GM12865 (cell line): ENCODE results near the gene DMRT1.

ENCODE experiments used
- DNase-seq: peaks from one replicate; pipeline ENCODE4 v3.0.0; 2010; ENCODE audit warnings: low read depth
- H3K4me3 ChIP-seq: 2 replicates; pipeline ENCODE4 v1.5.1; 2011; ENCODE audit warnings: mild to moderate bottlenecking, low read depth, low read length, control low read depth
- TF ChIP-seq, protein P1 (sequence below): IDR thresholded peaks from 2 replicates; pipeline ENCODE4 v1.5.1; 2011; ENCODE audit warnings: low read length, control low read depth, low read depth, inconsistent platforms; ENCODE audit not compliant: insufficient read depth; ENCODE audit errors: missing control alignments

The DMRT1 gene

DNA sequence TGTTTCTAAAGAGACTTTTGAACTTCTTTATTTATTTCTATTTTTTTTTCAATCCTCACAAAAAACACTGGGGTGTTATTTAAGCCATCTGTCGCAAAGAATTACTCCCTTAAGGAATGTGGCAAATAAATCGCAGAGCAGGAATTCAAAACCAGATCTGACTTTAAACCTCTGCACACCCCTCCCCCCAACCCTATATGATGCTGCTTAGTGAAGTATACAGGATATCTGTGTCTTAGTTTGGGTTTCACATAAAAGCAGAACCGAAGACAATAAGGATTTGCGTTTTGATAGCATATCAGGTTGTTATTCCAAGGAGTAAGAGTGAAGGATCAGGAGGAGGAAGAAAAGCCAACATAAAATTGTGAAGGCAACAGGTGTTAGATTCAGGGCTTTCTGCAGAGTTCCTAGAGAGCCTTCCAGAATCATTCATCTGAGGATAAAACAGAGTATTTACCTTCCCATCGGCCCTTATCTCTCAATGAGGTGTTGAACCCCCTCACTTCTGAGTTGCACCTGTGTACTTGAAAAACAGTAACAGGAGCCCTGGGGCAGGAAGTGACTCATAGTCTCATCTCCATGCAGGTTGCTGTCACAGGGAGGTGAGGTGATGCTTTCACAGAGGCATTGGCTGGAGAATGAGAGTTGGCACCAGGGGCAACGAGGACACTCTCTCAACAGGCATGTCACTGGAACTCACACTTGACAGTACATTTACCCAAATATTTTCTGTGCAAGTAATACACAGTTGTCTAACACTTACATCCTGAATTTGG lies 101.5 kb downstream of the DMRT1 start:
- no peak overlapping the region for H3K4me3 ChIP-seq
- TF ChIP-seq, protein P1, sequence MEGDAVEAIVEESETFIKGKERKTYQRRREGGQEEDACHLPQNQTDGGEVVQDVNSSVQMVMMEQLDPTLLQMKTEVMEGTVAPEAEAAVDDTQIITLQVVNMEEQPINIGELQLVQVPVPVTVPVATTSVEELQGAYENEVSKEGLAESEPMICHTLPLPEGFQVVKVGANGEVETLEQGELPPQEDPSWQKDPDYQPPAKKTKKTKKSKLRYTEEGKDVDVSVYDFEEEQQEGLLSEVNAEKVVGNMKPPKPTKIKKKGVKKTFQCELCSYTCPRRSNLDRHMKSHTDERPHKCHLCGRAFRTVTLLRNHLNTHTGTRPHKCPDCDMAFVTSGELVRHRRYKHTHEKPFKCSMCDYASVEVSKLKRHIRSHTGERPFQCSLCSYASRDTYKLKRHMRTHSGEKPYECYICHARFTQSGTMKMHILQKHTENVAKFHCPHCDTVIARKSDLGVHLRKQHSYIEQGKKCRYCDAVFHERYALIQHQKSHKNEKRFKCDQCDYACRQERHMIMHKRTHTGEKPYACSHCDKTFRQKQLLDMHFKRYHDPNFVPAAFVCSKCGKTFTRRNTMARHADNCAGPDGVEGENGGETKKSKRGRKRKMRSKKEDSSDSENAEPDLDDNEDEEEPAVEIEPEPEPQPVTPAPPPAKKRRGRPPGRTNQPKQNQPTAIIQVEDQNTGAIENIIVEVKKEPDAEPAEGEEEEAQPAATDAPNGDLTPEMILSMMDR, result no peak
- DNase-seq, result peak; percentile 38

DNA sequence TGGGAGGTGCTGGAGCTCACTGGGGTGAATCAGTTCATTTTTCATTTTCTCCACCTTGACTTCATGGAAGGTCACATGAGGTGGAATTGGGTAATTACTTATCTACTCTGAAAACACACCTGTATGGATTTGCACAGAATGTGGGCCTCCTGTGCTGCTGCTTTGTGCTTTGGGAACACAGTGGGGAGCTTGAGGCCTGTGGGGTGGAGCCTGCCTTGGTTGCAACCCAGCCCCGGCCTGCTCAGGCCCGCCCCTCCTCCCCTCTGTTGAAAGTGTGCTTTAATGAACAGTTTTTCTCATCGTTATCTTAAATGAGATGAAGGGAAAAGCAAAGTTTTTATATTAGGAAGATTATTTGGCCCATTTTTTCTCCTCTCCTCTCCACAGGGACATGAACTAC lies 106.5 kb downstream of the DMRT1 start:
- H3K4me3 ChIP-seq, result no peak overlapping the region
- no peak for DNase-seq
- TF ChIP-seq, protein P1, result no peak

DNA sequence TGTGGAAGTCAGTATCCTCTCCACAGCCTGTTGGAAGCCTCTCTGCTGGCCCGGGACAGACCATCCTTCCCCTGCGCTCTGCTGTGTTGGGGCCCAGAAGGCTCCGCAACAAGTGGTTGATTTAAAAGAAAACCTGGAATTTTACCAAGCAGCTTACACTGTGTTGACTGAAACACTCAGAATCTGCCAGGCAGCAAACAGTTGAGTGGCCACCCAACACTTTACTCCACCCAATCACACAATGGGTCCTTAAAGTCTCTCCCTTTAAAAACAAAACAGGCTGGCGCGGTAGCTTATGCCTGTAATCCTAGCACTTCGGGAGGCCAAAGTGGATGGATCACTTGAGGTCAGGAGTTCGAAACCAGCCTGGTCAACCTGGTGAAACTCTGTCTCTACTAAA lies 107.0 kb downstream of the DMRT1 start:
- DNase-seq, result no peak
- no peak overlapping the region for H3K4me3 ChIP-seq
- TF ChIP-seq, protein P1, result no peak

DNA sequence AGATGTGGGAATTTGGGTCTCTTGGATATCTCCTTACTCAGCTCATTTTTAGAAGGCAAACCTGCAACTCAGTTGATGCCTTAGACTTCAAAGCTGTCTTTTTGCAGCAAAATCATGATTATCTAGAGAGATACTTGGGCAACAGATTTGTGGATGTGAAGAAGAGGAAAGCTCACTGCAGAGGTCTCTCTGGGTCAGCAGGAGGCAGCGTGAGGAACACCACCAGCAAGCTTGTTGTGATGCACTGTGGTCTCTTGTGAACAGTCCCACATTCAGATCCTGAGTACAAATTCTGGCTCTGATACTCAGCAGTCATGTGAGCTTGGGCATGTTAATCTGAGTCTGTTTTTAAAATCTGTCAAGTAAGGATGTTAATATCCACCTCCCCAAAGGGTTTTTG lies 108.6 kb downstream of the DMRT1 start:
- H3K4me3 ChIP-seq, result no peak overlapping the region
- no peak for DNase-seq
- TF ChIP-seq, protein P1, result no peak

DNA sequence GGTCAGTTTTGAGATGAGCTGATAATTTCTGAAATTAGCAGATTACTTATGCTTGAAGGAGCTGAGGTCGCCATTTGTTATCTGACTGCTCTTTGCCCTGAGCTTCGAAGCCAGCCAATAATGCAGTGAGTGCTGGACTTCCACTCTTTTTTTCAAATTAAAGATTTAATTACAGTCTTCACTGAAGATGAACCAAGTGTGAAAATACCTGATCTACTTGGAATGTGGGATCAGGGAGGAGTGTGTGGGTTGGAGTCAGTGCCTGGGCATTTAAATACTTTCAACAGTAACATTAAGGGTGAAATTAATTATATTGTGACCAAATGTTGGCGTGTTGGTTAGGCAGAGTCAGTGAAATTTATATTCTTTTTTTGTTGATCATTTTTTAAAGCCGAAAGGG lies 111.0 kb downstream of the DMRT1 start:
- H3K4me3 ChIP-seq, result no peak overlapping the region
- DNase-seq, result no peak
- TF ChIP-seq, protein P1, result no peak

DNA sequence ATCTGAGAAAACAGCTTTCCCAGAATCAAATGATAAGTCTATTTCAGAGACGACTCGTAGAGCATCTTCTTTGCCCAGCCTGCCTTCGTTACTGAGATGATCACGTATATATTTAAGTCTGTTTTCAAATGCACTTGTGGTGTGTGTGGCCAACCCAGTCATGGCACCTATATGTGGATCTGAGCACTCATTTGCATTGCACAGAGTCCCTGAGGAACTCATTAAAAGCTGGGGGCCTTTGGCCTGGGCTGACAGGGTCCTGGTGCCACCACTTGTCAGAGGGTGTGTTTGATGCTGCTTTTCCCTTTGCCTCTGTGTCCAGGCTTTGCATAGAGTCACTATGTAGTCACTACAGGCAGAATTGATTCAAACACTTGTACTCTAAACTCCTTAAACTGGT lies 117.6 kb downstream of the DMRT1 start:
- H3K4me3 ChIP-seq, result no peak overlapping the region
- DNase-seq, result no peak
- TF ChIP-seq, protein P1, result no peak

DNA sequence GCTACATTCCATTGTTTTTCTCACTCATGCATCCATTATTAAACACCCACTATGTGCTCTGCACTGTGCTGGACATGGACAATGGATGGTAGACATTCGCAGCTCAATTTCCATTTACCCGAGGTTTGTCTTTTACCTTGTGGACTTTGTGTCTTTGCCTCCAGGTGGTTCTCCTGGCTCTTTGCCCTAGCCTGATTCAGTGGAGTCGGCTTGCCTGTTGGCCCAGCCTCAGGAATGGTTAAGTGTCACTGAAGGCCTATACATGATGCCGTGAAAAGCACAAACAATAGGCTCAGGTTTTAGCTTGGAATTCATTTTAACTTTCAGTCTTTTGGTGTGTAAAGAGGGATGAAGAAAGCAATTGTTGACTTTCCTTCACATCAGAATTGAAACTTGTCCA lies 118.4 kb downstream of the DMRT1 start:
- DNase-seq, result no peak
- no peak overlapping the region for H3K4me3 ChIP-seq
- TF ChIP-seq, protein P1, result no peak
